ENCODE measurements around the gene SACS. TPM values are rescaled to one million over a fixed set of nuclear protein-coding genes. Genes with fewer than 3 reads are reported as not detected.

SACS gene
- total RNA-seq, 1 experiment from 2014 or later: 53.0 TPM

DNA sequence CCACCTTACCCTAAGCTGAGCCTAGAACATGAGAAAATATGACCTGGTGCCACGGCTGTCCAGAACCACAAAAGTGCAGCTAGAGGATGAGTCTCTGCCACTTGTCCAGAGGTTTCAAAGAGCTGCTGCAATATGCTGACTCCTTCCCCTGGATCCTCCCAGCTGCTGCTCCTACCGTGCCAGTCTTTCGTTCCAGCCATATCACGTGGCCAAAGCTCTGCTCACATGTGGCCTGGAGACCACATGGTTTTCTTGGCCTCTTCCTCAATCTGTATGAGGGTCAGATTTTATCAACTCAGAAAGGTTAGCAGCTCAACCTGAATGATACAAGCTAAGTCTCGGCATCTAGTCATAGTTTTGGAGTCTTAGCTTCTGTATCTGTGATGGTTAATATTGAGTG, 3.2 kb upstream of the SACS start:
- no peak overlapping the region for H2BK5ac ChIP-seq (ENCODE audit: insufficient read length, low read length)
- no peak overlapping the region for H3K23ac ChIP-seq (ENCODE audit: insufficient read length, low read depth, low read length)
- no peak overlapping the region for H2BK120ac ChIP-seq (ENCODE audit: low read depth, low read length, poor library complexity, severe bottlenecking)
- H4K20me1 ChIP-seq (ENCODE audit: control insufficient read depth, insufficient read depth, insufficient read length): no peaks in the 10 kb centered on the region
- no peaks in the 10 kb centered on the region for H3K9me3 ChIP-seq (ENCODE audit: control insufficient read depth, low read depth, low read length)
- H2BK20ac ChIP-seq (ENCODE audit: low read depth, low read length, poor library complexity, severe bottlenecking): no peak overlapping the region
- H3K56ac ChIP-seq (ENCODE audit: insufficient read length, low read depth, low read length): no peak overlapping the region
- H3K18ac ChIP-seq (ENCODE audit: insufficient read length, low read depth, low read length): no peak overlapping the region
- no peak overlapping the region for H4K8ac ChIP-seq (replicated peaks; ENCODE audit: insufficient read length, low read depth, low read length)
- H2AK5ac ChIP-seq (ENCODE audit: insufficient read length, low read length): no peak overlapping the region
- H2AFZ ChIP-seq (ENCODE audit: low read length): no peak overlapping the region
- H3K14ac ChIP-seq (ENCODE audit: insufficient read depth, low read length): no peak overlapping the region
- H3K4me1 Mint-ChIP-seq: peaks cover 28 to 35% of the 10 kb centered on the region in 2 experiments
- no peak overlapping the region for H2BK15ac ChIP-seq (ENCODE audit: low read depth, low read length)
- H3K27ac Mint-ChIP-seq: no peak overlapping the region
- H3K4me1 ChIP-seq (ENCODE audit: insufficient read depth, low read length): peaks cover 5% of the 10 kb centered on the region; the same call in 1 of the 2 replicates
- H3K27me3 ChIP-seq (ENCODE audit: insufficient read depth, low read length): no peaks in the 10 kb centered on the region
- H3K9ac ChIP-seq (ENCODE audit: extremely low read depth, insufficient read length, low read length): no peak overlapping the region
- TF ChIP-seq, protein P1, sequence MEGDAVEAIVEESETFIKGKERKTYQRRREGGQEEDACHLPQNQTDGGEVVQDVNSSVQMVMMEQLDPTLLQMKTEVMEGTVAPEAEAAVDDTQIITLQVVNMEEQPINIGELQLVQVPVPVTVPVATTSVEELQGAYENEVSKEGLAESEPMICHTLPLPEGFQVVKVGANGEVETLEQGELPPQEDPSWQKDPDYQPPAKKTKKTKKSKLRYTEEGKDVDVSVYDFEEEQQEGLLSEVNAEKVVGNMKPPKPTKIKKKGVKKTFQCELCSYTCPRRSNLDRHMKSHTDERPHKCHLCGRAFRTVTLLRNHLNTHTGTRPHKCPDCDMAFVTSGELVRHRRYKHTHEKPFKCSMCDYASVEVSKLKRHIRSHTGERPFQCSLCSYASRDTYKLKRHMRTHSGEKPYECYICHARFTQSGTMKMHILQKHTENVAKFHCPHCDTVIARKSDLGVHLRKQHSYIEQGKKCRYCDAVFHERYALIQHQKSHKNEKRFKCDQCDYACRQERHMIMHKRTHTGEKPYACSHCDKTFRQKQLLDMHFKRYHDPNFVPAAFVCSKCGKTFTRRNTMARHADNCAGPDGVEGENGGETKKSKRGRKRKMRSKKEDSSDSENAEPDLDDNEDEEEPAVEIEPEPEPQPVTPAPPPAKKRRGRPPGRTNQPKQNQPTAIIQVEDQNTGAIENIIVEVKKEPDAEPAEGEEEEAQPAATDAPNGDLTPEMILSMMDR (conservative IDR thresholded peaks at IDR 0.05): no peak
- peaks cover 0 to 4% (median 2%) of the 10 kb centered on the region in 3 experiments; a peak in 3 of 7 replicates for H3K36me3 Mint-ChIP-seq (ENCODE audit: insufficient read depth in 1 of 3, low read depth in 3 of 3)
- no peak overlapping the region for H4K5ac ChIP-seq (ENCODE audit: insufficient read length, low read depth, low read length)
- no peak overlapping the region for H3T11ph ChIP-seq (ENCODE audit: low read length)
- H3K9me3 Mint-ChIP-seq: no peaks in the 10 kb centered on the region
- H3K27ac ChIP-seq (ENCODE audit: insufficient read length, low read depth, low read length): no peak overlapping the region
- H3K4ac ChIP-seq (ENCODE audit: low read depth, low read length): no peak overlapping the region
- H4K91ac ChIP-seq (ENCODE audit: insufficient read length, low read depth, low read length): no peak overlapping the region
- H3K27me3 Mint-ChIP-seq (ENCODE audit: low read depth): peaks cover 8% of the 10 kb centered on the region; the same call in 1 of the 2 replicates
- no CpG with 5 or more reads among the region's 5 CpGs for WGBS (ENCODE audit: extremely low coverage, insufficient read length, low lambda C conversion rate)
- no peak overlapping the region for H3K4me3 Mint-ChIP-seq
- DNase-seq: no peak
- H3K23me2 ChIP-seq (ENCODE audit: insufficient read length, low read depth, low read length, poor library complexity, severe bottlenecking): peaks cover 3% of the 10 kb centered on the region
- H2BK12ac ChIP-seq (ENCODE audit: insufficient read length, low read depth, low read length): no peak overlapping the region
- no peaks in the 10 kb centered on the region for H3K79me2 ChIP-seq (ENCODE audit: insufficient read depth, low read length)
- no peaks in the 10 kb centered on the region for H3K79me1 ChIP-seq (ENCODE audit: insufficient read depth, low read depth, low read length, poor library complexity, severe bottlenecking)
- H3K4me2 ChIP-seq (ENCODE audit: insufficient read depth, insufficient read length, low read length): no peak overlapping the region
